SH-SY5Y (cell line): ENCODE data around the gene AZIN2.
A peak's percentile ranks its signal among the peaks of the same experiment; 100 is the strongest.

ENCODE experiments used
- GATA2 ChIP-seq: IDR thresholded peaks from 2 replicates; pipeline ENCODE4 v1.6.1; 2011; ENCODE audit warnings: mild to moderate bottlenecking, low read depth, low read length
- GATA3 ChIP-seq: IDR thresholded peaks from 2 replicates; pipeline ENCODE4 v1.6.1; 2011; ENCODE audit warnings: low read depth, mild to moderate bottlenecking, low read length, moderate library complexity

AZIN2 gene

DNA sequence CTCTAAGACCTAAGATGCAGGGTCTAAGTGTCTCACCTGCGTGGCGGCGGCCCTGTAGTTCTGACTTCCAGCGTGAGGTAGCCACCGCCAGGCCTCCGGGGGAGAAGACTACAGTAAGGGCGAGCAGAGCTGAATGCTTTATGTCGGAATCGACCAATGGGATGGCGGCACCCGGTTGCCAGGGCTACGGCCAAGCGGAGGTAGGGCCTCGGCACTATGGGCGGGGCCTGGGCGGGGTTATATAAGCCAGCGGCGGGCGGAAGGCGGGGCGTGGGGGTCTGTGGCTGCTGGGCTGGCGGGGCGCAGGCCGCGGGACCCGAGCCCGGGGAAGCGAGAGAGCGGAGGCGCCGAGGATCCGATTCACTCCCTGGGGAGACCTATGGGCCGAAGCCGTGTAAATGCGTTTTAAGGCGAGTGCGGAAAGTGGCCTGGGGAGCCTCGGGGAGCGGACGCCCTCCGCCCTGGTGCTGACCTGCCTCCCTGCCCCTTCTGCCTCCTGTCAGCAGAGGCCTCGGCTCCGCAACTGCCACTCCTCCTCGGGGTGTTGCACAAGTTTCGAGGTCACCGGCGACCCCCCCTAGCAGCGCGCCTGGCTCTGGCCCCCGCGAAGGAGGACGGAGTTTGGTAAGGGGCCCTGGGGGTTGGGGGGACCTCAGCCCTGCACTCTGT, at the start of gene AZIN2:
Gene AZIN2, plus strand, starts transcription at position 269 of the 669 bp plus-strand sequence. CDS start 1,097 bp downstream, outside the sequence.
- TF ChIP-seq GATA3: no peak
- TF ChIP-seq GATA2: no peak

DNA sequence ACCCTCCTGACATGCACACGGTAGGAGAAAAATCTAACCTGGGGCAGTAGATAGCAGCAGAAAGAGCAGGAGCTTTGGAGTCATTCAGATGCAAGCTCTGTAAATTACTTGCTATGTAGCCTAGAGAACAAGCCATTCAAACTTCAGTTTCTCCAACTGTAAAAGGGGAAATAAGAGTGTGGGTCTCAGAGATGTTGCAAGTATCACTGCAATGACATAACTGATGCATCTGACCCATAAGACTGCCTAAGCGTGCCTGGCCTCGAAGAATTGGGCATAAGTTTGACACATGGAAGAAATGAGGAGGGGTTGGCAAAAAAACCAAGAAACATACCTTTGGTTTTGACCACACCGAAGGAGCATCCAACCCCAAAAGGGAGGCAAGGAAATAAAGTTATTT, 49.4 kb upstream of the AZIN2 start:
- TF ChIP-seq GATA2 (no peak), GATA3 (no peak)

DNA sequence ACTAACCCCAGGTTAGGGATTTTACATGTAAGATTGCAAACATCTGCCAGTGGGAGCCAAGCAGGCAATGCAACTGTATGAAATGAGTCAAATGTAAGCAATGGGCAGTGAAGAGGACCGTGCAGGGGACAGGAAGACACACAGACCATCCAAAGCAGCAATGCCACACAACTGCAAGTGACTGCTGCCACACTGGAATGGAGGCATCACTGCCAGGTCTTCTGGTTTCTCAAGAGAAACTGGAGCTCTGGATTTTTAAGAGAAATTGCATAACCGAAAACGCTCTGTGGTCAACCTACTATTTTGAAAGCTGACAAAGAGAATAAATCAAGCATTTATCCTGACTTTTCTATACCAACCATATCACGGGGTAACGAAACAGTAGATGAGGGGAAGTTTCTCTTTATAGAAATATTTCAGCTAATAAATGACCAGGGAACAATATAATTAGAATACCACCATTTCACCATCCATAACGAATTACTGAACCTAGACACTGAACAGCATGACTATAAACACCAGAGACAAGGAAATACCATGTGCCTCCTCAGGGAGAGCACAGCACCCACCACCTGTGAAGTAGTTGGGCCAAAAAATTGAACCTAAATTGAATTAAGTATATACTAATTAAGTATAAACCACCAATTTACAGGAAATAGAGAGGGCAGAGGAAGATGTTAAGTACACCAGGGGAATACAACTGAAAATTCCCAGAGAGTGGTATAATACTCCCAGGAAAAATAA, 48.7 kb upstream of the AZIN2 start:
- TF ChIP-seq GATA2: no peak
- TF ChIP-seq GATA3: no peak

DNA sequence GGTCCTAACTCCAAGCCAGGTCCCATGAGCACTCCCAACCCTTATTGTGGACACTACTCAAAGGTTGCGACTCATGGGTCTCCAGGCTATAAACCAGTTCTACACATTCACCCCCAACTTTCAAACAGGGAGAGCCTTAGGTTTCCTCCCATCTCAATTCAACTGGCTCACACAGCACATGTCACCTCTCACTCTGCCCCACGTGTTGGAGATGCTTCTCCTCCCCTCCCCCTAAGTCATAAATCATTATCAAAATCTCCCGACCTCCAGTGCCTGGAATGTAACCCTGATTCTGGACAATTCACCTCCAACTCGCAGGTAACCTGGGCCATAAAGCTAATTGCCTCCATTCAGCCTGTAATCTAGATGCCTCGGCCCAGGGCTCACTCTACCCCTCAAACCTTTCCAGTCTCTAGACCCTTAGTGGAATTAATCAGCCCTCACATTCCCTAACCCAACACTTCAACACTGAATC, 44.9 kb upstream of the AZIN2 start:
- no peak for TF ChIP-seq GATA3
- TF ChIP-seq GATA2: no peak

DNA sequence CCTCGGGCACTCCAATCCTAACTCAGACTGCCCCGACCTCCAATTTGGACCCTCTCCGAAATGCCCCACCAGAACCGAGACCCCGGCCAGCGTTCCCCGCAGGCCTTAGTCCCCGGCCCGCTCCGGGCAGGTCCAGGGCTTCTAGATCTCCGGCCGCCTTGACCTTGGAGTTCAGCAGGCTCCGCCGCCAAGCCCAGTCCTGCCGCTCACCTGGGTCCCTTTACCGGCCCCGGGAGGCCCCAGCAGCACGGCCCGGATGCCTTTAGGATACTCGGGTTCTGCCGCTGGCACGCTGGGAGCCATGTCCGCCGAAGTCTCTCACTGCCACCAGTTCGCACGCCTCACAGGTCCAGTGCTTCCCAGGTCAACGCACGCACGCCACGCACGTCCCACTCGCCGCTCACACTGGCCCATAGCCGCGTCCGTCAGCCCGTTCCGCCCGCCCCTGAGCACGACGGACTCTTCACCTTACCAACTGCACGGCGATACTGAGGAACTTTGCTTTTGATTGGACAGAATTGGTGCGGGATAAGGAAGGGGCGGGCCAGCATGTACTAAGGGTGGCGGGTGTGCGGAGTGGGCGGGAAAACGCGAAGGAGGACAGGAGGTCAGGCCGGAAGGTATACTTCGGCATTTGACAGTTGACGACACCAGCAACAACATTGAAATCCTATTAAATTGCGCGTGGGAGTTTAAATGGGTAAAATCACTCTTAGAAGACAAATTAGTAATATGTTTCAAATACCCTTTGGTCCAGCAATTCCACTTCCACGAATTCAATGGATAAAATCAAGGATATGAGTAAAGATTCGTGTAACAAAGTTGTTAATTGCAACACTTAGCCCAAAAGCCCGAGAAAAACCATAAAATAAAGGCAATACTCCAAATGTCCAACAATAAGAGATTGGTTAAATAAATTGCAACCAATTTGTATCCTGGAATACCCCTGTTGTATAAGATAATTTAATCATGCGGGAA, 44.1 kb upstream of the AZIN2 start, which contains the start of gene AK2:
Gene AK2, minus strand, starts transcription at position 358 of the 978 bp plus-strand sequence. Its CDS starts 55 bp downstream, at position 303.
- TF ChIP-seq GATA3 (no peak), GATA2 (0 out of 2 replicates have a peak, but pooled peaks have one; percentile 9)

DNA sequence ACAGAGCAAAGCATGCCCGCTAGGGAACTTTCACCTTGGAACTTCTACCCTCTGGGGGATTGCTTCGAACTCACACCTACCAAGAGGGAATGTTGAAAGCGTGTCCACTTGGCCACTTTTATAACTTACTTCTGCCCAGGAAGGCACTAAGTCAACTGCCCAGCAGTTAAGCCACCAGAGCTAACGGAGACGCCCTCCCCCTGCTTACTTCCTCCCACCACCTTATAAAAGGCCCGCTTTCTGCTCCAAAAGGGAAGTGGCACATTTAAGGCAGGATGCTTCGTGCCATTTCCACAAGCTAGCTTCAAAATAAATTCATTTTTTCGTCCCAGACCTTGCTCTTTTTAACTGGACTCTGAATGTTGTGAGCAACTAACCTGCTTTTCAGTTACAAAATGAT, 41.1 kb upstream of the AZIN2 start:
- no peak for TF ChIP-seq GATA2
- TF ChIP-seq GATA3: no peak

DNA sequence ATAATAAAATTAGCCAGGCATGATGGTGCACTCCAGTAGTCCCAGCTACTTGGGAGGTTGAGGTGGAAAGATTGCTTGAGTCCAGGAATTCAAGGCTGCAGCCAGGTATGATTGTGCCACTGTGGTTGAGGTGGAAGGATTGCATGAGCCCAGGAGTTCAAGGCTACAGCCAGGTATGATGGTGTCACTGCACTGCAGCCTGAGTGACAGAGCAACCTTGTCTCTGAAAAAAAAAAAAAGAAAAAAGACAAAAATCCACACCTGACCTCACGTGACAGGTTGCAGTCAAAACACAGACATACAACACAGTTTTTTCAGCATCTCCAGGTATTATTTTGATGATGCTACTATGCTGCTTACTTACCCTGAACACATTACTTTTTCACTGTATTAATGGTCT, 39.9 kb upstream of the AZIN2 start:
- TF ChIP-seq GATA2: no peak
- no peak for TF ChIP-seq GATA3

DNA sequence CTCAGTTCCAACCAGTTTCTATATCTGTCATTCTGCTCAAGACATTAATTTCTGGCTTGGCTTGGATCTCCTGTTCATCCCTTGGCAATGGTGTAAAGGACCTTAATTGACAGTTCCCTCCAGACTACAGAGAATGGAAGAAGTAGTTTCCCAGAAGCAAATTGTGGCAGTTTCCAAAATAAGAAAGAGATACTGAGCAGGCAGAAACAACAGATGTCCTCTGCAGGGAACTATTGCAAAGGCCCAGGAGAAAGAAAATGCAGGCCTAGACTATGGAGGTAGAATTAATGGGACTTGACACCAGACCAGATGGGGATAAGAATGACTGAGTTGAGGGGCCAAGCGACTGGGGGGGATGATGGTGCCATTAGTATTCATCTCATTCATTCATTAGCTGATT, 38.1 kb upstream of the AZIN2 start:
- TF ChIP-seq GATA2 (no peak), GATA3 (no peak)

DNA sequence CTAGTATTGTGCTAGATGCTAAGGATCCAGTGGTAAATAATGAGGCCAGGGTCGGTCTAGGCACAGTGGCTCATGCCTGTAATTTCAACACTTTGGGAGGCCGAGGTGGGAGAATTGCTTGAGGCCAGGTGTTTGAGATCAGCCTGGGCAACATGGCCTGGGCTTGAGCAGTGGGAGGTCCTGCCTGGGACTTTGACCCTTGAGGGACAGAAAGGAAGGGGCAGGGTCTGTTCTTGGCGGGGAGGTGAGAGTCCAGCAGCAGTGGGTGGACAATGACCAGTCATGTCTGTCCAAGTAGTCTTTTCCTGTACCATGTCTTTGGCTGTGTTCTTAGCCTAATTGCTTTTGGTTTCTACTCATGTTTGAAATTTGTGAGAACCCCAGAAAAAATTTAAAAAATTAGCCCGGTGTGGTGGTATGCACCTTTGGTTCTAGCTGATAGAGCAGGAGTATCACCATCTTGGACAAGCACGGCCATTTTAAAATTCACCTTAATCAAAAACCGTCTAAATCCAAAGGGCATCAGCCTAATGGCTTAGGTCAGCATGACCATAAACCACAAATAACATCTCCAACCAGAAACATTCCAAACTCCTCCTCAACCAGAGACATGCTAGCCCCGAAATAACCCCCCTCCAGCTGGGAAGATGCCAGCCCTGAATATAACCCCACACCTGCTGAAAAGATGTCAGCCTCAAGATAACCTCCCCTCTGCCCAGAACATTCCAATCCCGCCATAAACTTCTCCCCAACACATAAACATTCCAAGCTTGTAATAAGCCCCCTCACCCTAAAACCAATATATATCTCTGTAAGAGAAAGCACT, 37.5 kb upstream of the AZIN2 start:
- no peak for TF ChIP-seq GATA3
- TF ChIP-seq GATA2: no peak

DNA sequence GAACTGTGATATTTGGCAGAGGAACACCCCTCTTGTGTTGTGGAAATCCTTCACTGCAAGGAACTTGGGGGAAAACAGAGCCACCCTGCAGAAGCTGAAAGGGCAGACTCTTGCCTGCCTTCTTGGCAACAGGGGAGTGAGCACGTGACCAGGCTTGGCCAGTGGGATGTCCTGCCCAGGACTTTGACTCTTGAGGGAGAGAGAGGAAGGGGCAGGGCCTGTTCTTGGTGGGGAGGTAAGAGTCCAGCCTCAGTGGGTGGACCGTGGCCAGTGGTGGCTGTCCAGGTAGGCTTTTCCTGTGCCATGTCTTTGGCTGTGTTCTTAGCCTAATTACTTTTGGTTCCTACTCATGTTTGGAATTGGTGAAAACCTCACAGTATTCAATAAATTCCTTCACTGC, 35.7 kb upstream of the AZIN2 start:
- TF ChIP-seq GATA2 (no peak), GATA3 (no peak)

DNA sequence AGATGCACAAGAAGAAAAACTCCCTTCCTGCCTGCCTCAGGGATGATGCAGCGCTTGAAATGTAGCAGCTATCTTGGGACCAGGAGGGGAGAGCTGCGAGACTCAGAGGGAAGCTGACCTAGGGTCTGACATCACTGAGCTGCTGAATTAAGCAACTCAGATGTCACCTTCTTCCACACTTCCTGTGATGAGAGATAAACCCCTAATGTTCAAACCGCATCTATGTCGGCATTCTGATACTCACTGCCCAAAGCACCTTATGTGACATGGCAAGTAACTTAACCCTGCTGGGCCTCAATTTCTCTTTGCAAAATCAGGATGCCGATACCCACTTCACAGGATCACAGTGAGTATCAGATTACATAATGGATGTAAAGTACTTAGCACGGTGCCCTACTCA, 35.1 kb upstream of the AZIN2 start:
- TF ChIP-seq GATA2 (no peak), GATA3 (no peak)

DNA sequence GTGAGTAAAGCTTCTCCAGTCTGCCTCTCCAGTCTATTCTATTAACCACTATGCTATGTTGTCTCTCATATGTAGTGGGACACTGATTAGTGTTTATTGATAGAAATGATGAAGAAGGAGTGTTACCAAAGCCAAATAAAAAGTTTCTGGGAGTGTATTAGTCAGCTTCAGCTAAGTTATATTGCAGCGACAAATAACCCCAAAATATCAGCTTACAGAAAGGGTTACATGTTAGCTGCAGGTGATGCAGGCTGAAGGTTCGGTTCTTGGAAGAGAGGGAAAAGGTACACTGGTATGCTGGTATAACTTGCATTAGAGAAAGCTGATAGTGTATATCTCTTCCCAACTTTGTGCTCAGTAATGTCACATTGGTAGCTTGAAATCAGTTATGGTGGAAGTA, 33.7 kb upstream of the AZIN2 start:
- TF ChIP-seq GATA2 (no peak), GATA3 (no peak)

DNA sequence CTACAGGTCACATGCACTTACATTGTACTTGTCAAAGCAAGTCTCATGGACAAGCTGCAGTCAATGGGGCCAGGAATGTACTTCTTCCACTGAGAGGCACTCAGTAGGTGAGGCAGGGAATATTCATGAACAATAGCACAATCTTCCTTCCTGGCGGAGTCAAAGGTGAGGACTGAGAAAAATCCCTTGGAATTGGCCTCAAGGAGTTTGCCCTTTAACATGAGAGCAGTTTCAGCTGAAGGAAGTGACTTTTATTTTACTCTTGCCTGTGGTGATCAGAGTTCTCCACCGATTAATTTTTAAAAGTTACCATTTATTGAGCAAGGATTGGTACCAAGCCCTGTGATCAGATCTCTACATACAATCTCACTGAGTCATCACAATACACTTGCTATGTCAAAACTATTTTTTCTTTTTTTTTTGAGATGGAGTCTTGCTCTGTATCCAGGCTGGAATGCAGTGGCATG, 33.1 kb upstream of the AZIN2 start:
- no peak for TF ChIP-seq GATA2

DNA sequence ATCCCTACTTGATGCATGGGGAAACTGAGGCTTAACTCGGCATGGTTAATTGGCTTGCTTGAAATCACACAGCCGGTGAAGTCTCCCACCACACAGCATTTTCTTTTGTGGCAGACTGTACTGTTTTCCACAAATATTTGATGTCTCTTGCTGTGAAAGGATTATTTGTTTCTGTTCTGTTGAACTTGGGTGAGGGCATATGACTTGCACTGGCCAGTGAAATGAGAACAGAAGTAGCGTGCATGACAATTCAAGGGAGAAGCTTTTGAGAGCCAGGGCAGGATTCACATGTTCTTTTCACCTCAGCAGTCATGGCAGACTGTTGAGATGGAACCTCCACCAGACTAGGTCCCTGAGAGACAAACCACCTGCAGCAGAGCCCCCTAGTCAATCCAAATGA, 32.5 kb upstream of the AZIN2 start:
- TF ChIP-seq GATA3 (no peak), GATA2 (no peak)
